Progenitor cell of endocrine pancreas (in vitro differentiated cells): ENCODE measurements around the gene KANSL1. TPM values are rescaled to one million over a fixed set of nuclear protein-coding genes. Genes with fewer than 3 reads are reported as not detected.
"Not testable (repeated sequence)": the region's sequence is repeated elsewhere in the genome, so short reads cannot be mapped to it uniquely, and the experiment has no call there.

Source experiments
- DNase-seq: peaks from one replicate; pipeline ENCODE4 v3.0.0; 2021; ENCODE audit warnings: low spot score; ENCODE audit not compliant: unreplicated experiment
- H3K27ac Mint-ChIP-seq: 2 replicates; pipeline ENCODE4 v1.8.0; 2021; ENCODE audit warnings: mild to moderate bottlenecking, moderate library complexity, mixed read lengths
- H3K27me3 Mint-ChIP-seq: 2 replicates; pipeline ENCODE4 v1.8.0; 2021; ENCODE audit warnings: mixed read lengths
- H3K36me3 Mint-ChIP-seq: 2 replicates; pipeline ENCODE4 v1.8.0; 2022; ENCODE audit warnings: mixed read lengths; ENCODE audit not compliant: insufficient read depth
- H3K4me1 Mint-ChIP-seq: 2 replicates; pipeline ENCODE4 v1.8.0; 2021; ENCODE audit warnings: low read depth, mixed read lengths
- H3K4me3 Mint-ChIP-seq: 2 replicates; pipeline ENCODE4 v1.8.0; 2021; ENCODE audit warnings: low read depth, mild to moderate bottlenecking, moderate library complexity, mixed read lengths
- H3K9me3 Mint-ChIP-seq: 2 replicates; pipeline ENCODE4 v1.8.0; 2021; ENCODE audit warnings: low read depth, mixed read lengths
- CTCF ChIP-seq: fragments of 200-600 bp; sonication (generic); IDR thresholded peaks from one replicate; pipeline ENCODE4 v1.5.0; 2021; ENCODE audit warnings: antibody characterized with exemption, mild to moderate bottlenecking; ENCODE audit not compliant: unreplicated experiment
- total RNA-seq: library from RNA; stranded (reverse); gene quantifications from 2 replicates; pipeline ENCODE4 v1.2.1, GENCODE V29; 2021

KANSL1 gene
- total RNA-seq, 1 donor from 2014 or later: 173 TPM

GRCh38 chr17:46020023-46020761 is 173.0 kb downstream of the KANSL1 start:
- Mint-ChIP-seq H3K36me3 (peaks cover 15% of the 10 kb centered on the region), H3K27ac (no peak overlapping the region), H3K4me3 (no peak overlapping the region), H3K27me3 (no peaks in the 10 kb centered on the region), H3K9me3 (no peaks in the 10 kb centered on the region), H3K4me1 (peaks cover 3% of the 10 kb centered on the region)
- no peak for TF ChIP-seq CTCF
- no peak for DNase-seq

GRCh38 chr17:46019408-46019925 is 173.8 kb downstream of the KANSL1 start:
- H3K36me3 Mint-ChIP-seq: peaks cover 13% of the 10 kb centered on the region
- not testable (repeated sequence) for H3K4me3 Mint-ChIP-seq, H3K4me1 Mint-ChIP-seq, H3K9me3 Mint-ChIP-seq, H3K27me3 Mint-ChIP-seq, H3K27ac Mint-ChIP-seq, DNase-seq

GRCh38 chr17:46013502-46014165 is 179.6 kb downstream of the KANSL1 start:
- no peak for DNase-seq
- no peaks in the 10 kb centered on the region for H3K36me3 Mint-ChIP-seq
- H3K27me3 Mint-ChIP-seq: peaks cover 5% of the 10 kb centered on the region
- H3K27ac Mint-ChIP-seq: no peak overlapping the region
- TF ChIP-seq CTCF: no peak
- no peaks in the 10 kb centered on the region for H3K9me3 Mint-ChIP-seq
- H3K4me3 Mint-ChIP-seq: no peak overlapping the region
- peaks cover 7% of the 10 kb centered on the region for H3K4me1 Mint-ChIP-seq

- H3K4me3 Mint-ChIP-seq: no peak overlapping the region
- peaks cover 7% of the 10 kb centered on the region for H3K4me1 Mint-ChIP-seq
- DNase-seq: no peak
- no peaks in the 10 kb centered on the region for H3K36me3 Mint-ChIP-seq
- TF ChIP-seq CTCF: no peak
- peak overlapping the region; percentile 20 for H3K27ac Mint-ChIP-seq
- peaks cover 5% of the 10 kb centered on the region for H3K27me3 Mint-ChIP-seq
- no peaks in the 10 kb centered on the region for H3K9me3 Mint-ChIP-seq
Measured at GRCh38 chr17:46013127-46013501, 180.1 kb downstream of the KANSL1 start.

- H3K4me3 Mint-ChIP-seq: no peak overlapping the region
- H3K27ac Mint-ChIP-seq: peak overlapping the region; percentile 20
- TF ChIP-seq CTCF: no peak
- no peaks in the 10 kb centered on the region for H3K9me3 Mint-ChIP-seq
- peaks cover 7% of the 10 kb centered on the region for H3K4me1 Mint-ChIP-seq
- peaks cover 5% of the 10 kb centered on the region for H3K27me3 Mint-ChIP-seq
- H3K36me3 Mint-ChIP-seq: no peaks in the 10 kb centered on the region
- no peak for DNase-seq
Measured at GRCh38 chr17:46012506-46013079, 180.6 kb downstream of the KANSL1 start.
